ENCODE results near the gene ACACA.

ACACA gene

DNA sequence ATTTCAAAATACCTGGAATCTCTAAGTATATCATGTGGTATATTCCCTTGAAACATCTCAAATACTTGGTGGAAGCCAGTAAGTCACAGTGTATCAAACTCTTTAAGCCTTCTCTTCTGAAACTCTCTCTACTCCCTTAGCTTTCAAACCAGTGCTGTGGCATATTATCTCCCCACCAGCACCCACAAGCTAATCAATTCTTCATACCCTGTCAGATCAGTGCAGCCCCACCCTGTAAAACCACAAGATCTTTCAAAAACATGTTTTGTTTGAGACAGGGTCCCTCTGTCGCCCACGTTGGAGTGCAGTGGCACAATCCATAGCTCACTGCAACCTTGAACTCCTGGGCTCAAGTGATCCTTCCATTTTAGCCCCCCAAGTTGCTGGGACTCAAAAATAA, 122.4 kb downstream of the ACACA start:
- DNase-seq = no peak

DNA sequence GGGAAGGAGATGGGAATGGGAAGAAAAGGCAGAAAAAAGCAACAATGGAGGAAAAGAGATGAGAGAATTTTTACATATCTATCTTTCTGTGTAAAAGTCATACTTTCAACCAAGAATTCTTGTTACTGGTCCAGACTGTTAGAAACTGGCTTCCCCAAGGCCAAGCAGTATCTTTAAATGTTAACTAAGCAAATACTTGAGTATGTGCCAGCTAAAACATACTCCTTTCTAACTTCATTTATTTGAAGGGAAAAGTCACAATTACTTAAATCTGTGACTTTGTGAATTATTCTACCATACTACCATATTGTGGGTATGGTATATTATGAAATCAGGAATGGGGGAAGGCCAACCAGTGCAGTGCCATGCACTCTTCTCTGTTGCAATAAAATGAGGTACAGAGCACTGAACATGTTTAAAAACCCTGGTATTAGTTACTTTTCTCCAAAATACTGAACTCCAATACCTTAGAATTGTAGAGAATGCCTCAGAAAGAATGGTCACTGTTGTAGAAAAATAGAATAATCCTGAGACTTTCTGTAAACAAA, 123.1 kb downstream of the ACACA start:
- DNase-seq = no peak

- DNase-seq = no peak
These were observed 125.8 kb downstream of the ACACA start for GRCh38 chr17:37280841-37281240.

DNA sequence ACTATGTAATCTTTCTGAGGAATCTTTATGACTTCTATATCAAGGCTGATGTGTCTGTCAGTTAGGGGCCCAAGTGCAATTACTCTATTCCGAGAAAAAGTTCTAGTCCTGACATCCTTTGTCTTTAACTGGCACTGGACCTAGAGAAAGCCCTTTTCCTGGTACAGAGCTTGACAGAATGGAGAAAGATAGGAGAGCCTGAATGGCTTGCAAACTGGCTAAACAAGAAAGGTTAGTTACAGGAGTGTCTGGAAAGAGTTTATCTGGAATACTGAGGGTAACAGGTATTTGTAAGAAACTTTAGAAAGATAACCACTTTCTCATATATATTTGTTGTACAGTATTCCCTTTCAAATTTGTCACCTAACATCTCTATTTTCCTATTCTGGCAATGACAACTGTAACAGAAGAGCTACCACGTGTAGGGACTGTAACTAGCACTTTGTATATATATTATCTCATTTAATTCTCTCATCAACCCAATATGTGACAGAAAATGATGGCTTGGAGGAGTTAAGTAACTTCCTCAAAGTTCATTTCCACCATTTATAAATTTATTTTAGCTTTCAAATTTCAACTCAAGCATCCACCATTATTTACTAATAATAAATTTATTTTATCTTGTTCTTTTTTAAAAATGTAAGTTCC, 128.3 kb downstream of the ACACA start:
- no peak for DNase-seq

GRCh38 chr17:37276475-37276874, 130.2 kb downstream of the ACACA start:
- no peak for DNase-seq

- no peak for DNase-seq
These were observed 132.2 kb downstream of the ACACA start for GRCh38 chr17:37274461-37274860.

- DNase-seq = no peak
These were observed 133.1 kb downstream of the ACACA start for GRCh38 chr17:37273409-37274051.

GRCh38 chr17:37265446-37266173, 141.0 kb downstream of the ACACA start:
- no peak for DNase-seq

GRCh38 chr17:37261286-37261685, 145.3 kb downstream of the ACACA start:
- no peak for DNase-seq

- DNase-seq = no peak
These were observed 147.5 kb downstream of the ACACA start for GRCh38 chr17:37259030-37259735.

GRCh38 chr17:37256627-37257026, 150.0 kb downstream of the ACACA start:
- no peak for DNase-seq

- no peak for DNase-seq
These were observed 151.2 kb downstream of the ACACA start for GRCh38 chr17:37255432-37255831.

DNA sequence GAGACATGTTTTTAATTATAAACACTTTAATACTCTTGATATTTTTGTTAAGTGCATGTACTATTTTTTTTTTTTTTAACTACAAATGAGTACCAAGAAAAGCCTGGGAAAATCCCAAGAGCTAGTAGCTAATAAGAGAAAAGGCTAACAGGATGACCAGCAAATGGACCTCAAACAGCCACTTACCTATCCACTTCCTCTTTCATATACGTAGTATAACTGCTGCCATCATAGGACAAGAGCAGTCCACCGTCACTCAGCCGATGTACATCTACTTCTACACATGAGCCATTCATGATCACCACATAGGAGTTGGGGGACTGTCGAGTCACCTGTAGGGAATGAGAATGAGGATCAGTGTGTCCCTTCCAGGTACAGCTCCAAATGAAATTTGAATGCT, 158.8 kb downstream of the ACACA start:
- DNase-seq = no peak

GRCh38 chr17:37246085-37246484, 160.6 kb downstream of the ACACA start:
- DNase-seq = no peak

- DNase-seq = no peak
These were observed 166.3 kb downstream of the ACACA start for GRCh38 chr17:37240381-37240780.

DNA sequence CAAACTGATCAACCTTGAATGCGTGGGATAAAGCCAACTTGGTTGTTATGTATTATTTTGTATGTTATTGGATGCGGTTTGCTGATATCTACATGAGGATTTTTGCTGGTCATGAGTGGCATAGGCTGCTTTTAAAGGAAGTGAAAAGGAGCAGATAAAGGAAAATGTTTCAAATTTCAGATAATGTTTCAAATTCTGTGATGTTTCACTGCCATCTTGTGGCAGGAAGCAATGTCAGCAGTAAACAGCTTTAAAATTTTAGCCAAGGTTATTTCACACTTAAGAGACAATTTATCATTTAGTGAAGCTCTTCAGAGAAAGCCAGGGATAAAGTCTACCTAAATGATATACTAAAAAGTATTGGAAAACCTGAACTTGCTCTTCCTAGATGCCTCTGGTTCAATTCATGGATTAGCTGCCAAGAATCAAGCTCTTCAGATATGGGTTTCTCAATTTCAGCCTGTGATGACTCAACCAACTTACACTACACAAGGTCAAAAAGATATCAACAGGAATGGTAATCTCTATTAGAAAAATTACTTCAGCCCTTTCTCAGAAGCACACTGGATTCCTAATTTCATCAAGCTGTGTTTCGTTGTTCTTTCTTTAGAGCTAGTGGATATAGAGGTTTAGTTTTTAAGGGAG, 166.8 kb downstream of the ACACA start:
- DNase-seq = no peak

DNA sequence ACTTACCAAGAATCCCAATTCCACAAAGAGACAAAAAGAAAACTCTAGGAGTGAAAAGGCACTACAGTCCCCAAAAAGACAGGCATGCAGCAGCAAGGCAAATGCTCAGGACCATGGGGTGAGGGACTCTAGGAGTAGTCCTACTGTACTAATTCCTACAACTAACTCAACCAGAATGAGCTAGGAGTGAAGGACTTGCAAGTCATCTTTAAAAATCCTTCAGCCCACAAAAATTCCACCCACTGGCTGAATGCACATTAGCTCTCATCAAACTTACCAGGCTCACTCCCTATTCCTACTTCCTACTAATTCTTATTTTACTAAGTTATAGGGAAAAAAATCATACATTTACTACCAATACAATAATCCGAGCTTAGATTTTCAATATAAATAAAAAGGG, 172.5 kb downstream of the ACACA start:
- DNase-seq = no peak

- DNase-seq = no peak
These were observed 173.6 kb downstream of the ACACA start for GRCh38 chr17:37233036-37233435.

- no peak for DNase-seq
These were observed 174.7 kb downstream of the ACACA start for GRCh38 chr17:37231887-37232286.

GRCh38 chr17:37230633-37231032, 176.0 kb downstream of the ACACA start:
- no peak for DNase-seq

- no peak for DNase-seq
These were observed 181.2 kb downstream of the ACACA start for GRCh38 chr17:37225465-37225864.

GRCh38 chr17:37221865-37222264, 184.8 kb downstream of the ACACA start:
- DNase-seq = no peak

- DNase-seq = no peak
These were observed 186.1 kb downstream of the ACACA start for GRCh38 chr17:37220607-37220953.

Measured in stimulated activated CD4-positive, alpha-beta T cell treated with anti-CD3 and anti-CD28 coated beads, Interleukin-15, amount 100 ng/mL, for 24 hours (primary cell).